ENCODE measurements around the gene SETBP1.

Gene SETBP1

DNA sequence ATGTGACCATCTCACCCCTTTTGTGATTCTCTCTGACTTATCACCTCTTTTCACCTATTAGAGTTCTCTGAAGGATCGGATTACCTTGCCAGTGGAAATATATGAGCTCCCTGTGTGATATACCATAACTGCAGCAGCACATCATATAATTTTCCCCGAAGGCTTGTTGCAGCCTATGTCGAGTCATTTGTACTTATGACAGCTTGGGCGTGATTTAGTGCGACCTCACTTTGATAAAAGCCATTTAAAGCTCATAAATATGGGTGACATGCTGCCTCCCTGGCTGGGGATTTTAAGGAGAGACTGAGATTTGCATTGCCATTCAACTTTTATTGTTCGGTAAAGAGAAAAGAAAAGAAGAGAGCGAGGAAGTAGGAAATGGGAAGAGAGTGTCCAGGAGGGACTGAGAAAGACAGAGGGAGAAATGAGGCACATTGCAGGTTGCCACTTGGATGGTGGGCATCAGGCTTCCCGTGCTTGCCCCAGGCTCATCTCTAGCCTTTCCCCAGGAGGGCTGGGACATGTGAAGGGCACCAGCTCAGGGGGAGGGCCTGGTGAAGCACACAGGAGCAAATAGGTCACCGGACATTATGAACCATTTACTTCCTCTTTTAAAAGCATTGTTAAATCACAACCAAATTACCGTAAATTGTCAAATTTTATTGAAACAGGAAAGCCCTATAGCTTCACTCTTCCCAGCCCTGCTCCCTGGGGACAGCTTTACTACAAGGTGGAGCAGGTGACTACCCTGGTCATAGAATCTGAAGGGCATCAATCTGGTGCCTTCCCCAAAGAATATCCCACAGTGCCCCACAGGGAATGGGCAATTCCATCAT, 161.3 kb downstream of the SETBP1 start:
- no peak overlapping the region for H3K4me3 ChIP-seq (ENCODE audit: low read depth, low read length)
- TF ChIP-seq, protein P1, sequence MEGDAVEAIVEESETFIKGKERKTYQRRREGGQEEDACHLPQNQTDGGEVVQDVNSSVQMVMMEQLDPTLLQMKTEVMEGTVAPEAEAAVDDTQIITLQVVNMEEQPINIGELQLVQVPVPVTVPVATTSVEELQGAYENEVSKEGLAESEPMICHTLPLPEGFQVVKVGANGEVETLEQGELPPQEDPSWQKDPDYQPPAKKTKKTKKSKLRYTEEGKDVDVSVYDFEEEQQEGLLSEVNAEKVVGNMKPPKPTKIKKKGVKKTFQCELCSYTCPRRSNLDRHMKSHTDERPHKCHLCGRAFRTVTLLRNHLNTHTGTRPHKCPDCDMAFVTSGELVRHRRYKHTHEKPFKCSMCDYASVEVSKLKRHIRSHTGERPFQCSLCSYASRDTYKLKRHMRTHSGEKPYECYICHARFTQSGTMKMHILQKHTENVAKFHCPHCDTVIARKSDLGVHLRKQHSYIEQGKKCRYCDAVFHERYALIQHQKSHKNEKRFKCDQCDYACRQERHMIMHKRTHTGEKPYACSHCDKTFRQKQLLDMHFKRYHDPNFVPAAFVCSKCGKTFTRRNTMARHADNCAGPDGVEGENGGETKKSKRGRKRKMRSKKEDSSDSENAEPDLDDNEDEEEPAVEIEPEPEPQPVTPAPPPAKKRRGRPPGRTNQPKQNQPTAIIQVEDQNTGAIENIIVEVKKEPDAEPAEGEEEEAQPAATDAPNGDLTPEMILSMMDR (IDR thresholded peaks at IDR 0.05; ENCODE audit: low read depth, low read length): no peak
- no peaks in the 10 kb centered on the region for H3K4me1 ChIP-seq
- no peak for DNase-seq
- H3K36me3 ChIP-seq: no peaks in the 10 kb centered on the region
- no peaks in the 10 kb centered on the region for H3K27me3 ChIP-seq
- no peaks in the 10 kb centered on the region for H3K9me3 ChIP-seq

DNA sequence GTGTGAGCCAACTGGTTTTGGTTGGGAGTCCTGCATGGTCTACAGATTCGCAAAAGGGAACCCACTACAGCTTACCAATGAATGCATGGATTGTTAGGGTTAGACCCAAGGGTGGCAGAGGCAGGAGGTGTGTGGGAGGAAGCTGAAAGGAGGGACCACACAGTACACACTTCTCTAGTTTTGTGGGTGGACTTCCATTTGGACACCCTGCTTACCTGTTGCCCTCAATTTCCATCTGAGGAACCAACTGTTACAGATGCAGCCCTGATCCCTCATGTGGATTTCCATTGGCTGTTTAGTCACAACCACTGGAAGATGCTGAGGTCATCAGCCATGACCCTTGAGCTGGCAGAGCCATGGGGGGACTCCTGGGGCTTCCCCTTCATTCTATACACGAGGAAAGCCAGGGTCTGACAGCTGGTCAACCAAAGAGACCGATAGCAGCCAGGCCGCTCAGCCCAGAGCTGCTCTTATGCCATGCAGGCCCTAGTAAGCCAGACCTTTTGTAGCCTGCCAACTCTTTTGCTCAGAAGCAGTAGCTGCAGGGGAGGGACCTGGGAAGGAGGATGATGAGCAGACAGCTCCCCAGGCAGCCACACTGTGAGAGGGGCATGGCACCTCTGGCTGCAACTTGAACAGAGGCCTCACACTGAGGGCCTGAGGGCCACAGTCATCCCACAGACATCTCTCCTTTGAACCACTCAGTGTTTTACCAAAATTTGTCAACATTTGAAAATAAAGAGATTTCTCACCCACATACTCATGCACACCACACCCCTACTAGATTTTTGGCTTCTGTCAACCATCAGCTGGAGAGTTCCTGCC, 162.1 kb downstream of the SETBP1 start:
- H3K4me3 ChIP-seq (ENCODE audit: low read depth, low read length): no peak overlapping the region
- H3K4me1 ChIP-seq: no peaks in the 10 kb centered on the region
- H3K36me3 ChIP-seq: no peaks in the 10 kb centered on the region
- no peak for DNase-seq
- no peaks in the 10 kb centered on the region for H3K9me3 ChIP-seq
- TF ChIP-seq, protein P1 (IDR thresholded peaks at IDR 0.05; ENCODE audit: low read depth, low read length): no peak
- no peaks in the 10 kb centered on the region for H3K27me3 ChIP-seq

DNA sequence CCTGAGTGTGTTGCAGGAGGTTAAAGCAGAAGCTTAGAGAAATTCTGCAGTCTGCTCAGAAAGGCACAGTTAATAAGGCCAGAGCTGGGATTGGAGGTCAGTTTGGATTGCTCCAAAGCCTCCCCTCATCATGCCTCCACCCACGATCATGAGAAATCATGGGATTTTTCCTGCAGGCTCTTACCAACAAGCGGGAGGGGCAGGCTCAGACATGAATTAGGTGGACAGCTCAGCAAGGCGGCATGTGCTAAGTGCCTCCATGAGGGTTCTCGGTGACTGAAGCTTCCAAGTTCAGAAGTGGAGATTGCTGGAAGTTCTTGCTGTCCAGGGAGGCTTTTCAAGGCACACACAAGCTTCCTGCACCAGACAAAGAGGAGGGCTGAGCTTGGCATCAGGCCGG, 163.8 kb downstream of the SETBP1 start:
- no peak for DNase-seq
- Histone ChIP-seq H3K36me3 (no peaks in the 10 kb centered on the region), H3K27me3 (no peaks in the 10 kb centered on the region), H3K4me1 (no peaks in the 10 kb centered on the region), H3K9me3 (no peaks in the 10 kb centered on the region), H3K4me3 (ENCODE audit: low read depth, low read length) (no peak overlapping the region)
- TF ChIP-seq, protein P1 (IDR thresholded peaks at IDR 0.05; ENCODE audit: low read depth, low read length): no peak

DNA sequence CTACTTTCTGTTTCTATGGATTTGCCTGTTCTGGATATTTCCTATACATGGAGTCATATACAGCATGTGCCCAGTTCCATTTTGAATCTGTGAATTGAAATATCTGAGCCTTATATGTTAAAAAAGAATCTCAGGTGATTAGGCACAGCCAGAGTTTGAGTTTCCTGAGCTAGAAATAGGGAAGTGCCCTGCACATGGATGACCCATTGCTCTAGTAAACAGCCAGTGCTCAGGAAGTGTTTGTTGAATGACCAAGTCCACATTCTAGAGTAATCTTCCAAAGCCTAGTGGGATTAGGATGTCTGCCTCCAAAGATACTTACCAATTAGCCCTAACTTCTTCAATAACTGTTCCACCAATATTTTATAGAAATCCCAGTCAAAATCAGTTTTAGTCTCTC, 165.8 kb downstream of the SETBP1 start:
- Histone ChIP-seq H3K4me3 (ENCODE audit: low read depth, low read length) (no peak overlapping the region), H3K27me3 (no peaks in the 10 kb centered on the region), H3K36me3 (no peaks in the 10 kb centered on the region), H3K9me3 (no peaks in the 10 kb centered on the region), H3K4me1 (no peaks in the 10 kb centered on the region)
- TF ChIP-seq, protein P1 (IDR thresholded peaks at IDR 0.05; ENCODE audit: low read depth, low read length): no peak
- DNase-seq: no peak

DNA sequence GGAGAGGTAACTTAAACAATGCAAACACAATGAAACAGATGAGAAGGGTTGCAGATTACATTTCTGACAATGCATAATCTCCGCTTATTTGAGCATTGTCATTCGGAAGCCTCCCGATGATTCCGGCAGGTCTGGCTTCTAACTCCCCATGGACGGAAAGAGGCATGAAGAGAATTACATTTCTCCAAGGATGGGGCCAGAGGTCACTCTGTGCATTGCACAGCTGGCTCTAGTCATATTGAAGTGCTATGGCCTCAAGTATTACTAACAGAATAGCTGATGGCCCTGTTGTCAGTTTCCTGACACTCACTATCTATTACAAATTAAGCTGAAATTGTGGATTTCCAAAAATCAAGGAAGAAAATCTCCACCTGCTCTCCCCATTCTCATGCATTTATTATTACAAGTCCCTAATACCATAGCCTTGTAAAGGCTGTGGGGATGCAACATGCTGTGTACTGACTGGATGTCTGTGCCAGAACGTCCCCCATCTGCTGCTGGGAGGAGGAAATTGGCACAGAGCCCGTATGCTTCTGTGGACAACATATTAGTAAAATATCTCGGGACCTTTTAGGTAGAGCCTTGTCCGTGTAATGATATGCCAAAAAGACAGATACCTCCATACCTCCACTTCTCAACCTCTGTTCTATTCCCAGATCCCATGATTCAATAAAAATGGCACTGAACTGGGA, 168.1 kb downstream of the SETBP1 start:
- H3K4me3 ChIP-seq (ENCODE audit: low read depth, low read length): no peak overlapping the region
- TF ChIP-seq, protein P1 (IDR thresholded peaks at IDR 0.05; ENCODE audit: low read depth, low read length): no peak
- H3K36me3 ChIP-seq: no peaks in the 10 kb centered on the region
- no peaks in the 10 kb centered on the region for H3K9me3 ChIP-seq
- no peaks in the 10 kb centered on the region for H3K4me1 ChIP-seq
- no peaks in the 10 kb centered on the region for H3K27me3 ChIP-seq
- DNase-seq: peak; percentile 34
